Neural progenitor cell (in vitro differentiated cells): Measurements from ENCODE around the gene SLFN12L. TPM values are rescaled to one million over a fixed set of nuclear protein-coding genes. Genes with fewer than 3 reads are reported as not detected.

Experiments used
- DNase-seq: peaks from one replicate; pipeline ENCODE4 v3.0.0-alpha.2; 2016; ENCODE audit warnings: low spot score
- H2AFZ ChIP-seq: fragments of 200-600 bp; sonication (generic); replicated peaks from 2 replicates; pipeline ENCODE4 v1.6.1; 2016; ENCODE audit warnings: antibody characterized with exemption
- H3F3A ChIP-seq: fragments of 200-600 bp; sonication (generic); 2 replicates; pipeline ENCODE4 v1.6.1; 2016; ENCODE audit warnings: antibody characterized with exemption, low read depth
- H3K27ac ChIP-seq: fragments of 200-600 bp; sonication (generic); 2 replicates; pipeline ENCODE4 v1.5.1; 2016; ENCODE audit warnings: mild to moderate bottlenecking
- H3K27me3 ChIP-seq: fragments of 200-600 bp; sonication (generic); 2 replicates; pipeline ENCODE4 v1.6.1; 2016; ENCODE audit warnings: mild to moderate bottlenecking, moderate library complexity
- H3K36me3 ChIP-seq: fragments of 200-600 bp; sonication (generic); 2 replicates; pipeline ENCODE4 v1.5.1; 2016
- H3K4me1 ChIP-seq: fragments of 200-600 bp; sonication (generic); 2 replicates; pipeline ENCODE4 v1.6.1; 2016; ENCODE audit warnings: mixed run types
- H3K4me2 ChIP-seq: fragments of 200-600 bp; sonication (generic); 2 replicates; pipeline ENCODE4 v1.6.1; 2016
- H3K4me3 ChIP-seq: fragments of 200-600 bp; sonication (generic); 2 replicates; pipeline ENCODE4 v1.5.1; 2016
- H3K79me2 ChIP-seq: fragments of 200-600 bp; sonication (generic); 2 replicates; pipeline ENCODE4 v1.6.1; 2016; ENCODE audit warnings: low read depth
- H3K9ac ChIP-seq: fragments of 200-600 bp; sonication (generic); 2 replicates; pipeline ENCODE4 v1.6.1; 2016
- H3K9me3 ChIP-seq: fragments of 200-600 bp; sonication (generic); 2 replicates; pipeline ENCODE4 v1.5.1; 2016; ENCODE audit warnings: low read depth
- H4K20me1 ChIP-seq: fragments of 200-600 bp; sonication (generic); 2 replicates; pipeline ENCODE4 v1.6.1; 2016; ENCODE audit warnings: low read depth
- H3K27ac Mint-ChIP-seq: 3 replicates; pipeline ENCODE4 v1.8.0; 2021; ENCODE audit warnings: mixed read lengths
- H3K27me3 Mint-ChIP-seq: 2 replicates; pipeline ENCODE4 v1.8.0; 2022; ENCODE audit warnings: low read depth, mild to moderate bottlenecking, inconsistent platforms, moderate library complexity, mixed read lengths; ENCODE audit not compliant: insufficient read depth
- H3K36me3 Mint-ChIP-seq: 3 replicates; pipeline ENCODE4 v1.8.0; 2021; ENCODE audit warnings: mixed read lengths
- H3K4me1 Mint-ChIP-seq: 3 replicates; pipeline ENCODE4 v1.8.0; 2021; ENCODE audit warnings: mixed read lengths
- H3K4me3 Mint-ChIP-seq: 3 replicates; pipeline ENCODE4 v1.8.0; 2021; ENCODE audit warnings: mild to moderate bottlenecking, moderate library complexity, mixed read lengths
- H3K9me3 Mint-ChIP-seq: 3 replicates; pipeline ENCODE4 v1.8.0; 2020; ENCODE audit warnings: mixed read lengths
- EZH2 ChIP-seq: fragments of 200-600 bp; sonication (generic); IDR thresholded peaks from 2 replicates; pipeline ENCODE4 v1.6.1; 2017; ENCODE audit warnings: antibody characterized with exemption, mild to moderate bottlenecking, moderate library complexity
- EZH2phosphoT487 ChIP-seq: fragments of 200-600 bp; sonication (generic); IDR thresholded peaks from 2 replicates; pipeline ENCODE4 v1.6.1; 2017; ENCODE audit warnings: antibody characterized with exemption
- small RNA-seq: library from RNA; depleted of rRNA; stranded (forward); fragments of <200 nt; gene quantifications from one replicate; pipeline ENCODE3, GENCODE V24; 2015
- total RNA-seq: library from RNA; depleted of rRNA; stranded (reverse); fragments of >200 nt; gene quantifications from 2 replicates; pipeline ENCODE4 v1.2.3, GENCODE V29; 2015; ENCODE audit warnings: low replicate concordance
- TF ChIP-seq, protein P1 (sequence below): fragments of 200-600 bp; sonication (generic); IDR thresholded peaks from 2 replicates; pipeline ENCODE4 v1.5.1; 2017; ENCODE audit warnings: antibody characterized with exemption, mild to moderate bottlenecking

SLFN12L gene
- total RNA-seq, 1 donor from 2014 or later = not detected

DNA sequence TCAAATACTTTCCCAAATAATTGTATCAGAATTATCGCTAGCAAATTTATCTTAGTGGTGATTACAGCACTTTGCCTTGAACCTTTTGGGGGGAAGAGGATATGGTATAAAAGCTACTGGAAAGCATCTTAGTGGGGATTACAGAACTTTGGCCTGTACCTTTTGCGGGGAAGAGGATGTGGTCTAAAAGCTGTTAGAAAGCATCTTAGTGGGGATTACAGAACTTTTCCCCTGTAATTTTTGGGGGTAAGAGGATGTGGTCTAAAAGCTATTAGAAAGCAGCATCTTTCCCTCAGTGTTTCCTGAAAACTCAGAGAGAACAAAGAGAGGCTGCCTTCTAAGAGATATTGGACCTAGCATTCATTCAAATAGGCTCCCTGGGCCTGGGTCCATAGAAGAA is 109.2 kb downstream of the SLFN12L start:
- Histone ChIP-seq H3K27ac (no peak overlapping the region), H3K4me3 (no peak overlapping the region), H3K9me3 (no peaks in the 10 kb centered on the region), H3K27me3 (no peaks in the 10 kb centered on the region), H3K79me2 (no peaks in the 10 kb centered on the region), H3K36me3 (no peaks in the 10 kb centered on the region), H3K9ac (no peak overlapping the region), H4K20me1 (no peaks in the 10 kb centered on the region), H3F3A (no peaks in the 10 kb centered on the region), H3K4me1 (peaks cover 4% of the 10 kb centered on the region), H3K4me2 (no peak overlapping the region), H2AFZ (no peak overlapping the region)
- Mint-ChIP-seq H3K4me3 (no peak overlapping the region), H3K27ac (no peak overlapping the region), H3K4me1 (peaks cover 15% of the 10 kb centered on the region), H3K36me3 (no peaks in the 10 kb centered on the region), H3K27me3 (peaks cover 4% of the 10 kb centered on the region), H3K9me3 (peaks cover 12% of the 10 kb centered on the region)
- TF ChIP-seq, protein P1, sequence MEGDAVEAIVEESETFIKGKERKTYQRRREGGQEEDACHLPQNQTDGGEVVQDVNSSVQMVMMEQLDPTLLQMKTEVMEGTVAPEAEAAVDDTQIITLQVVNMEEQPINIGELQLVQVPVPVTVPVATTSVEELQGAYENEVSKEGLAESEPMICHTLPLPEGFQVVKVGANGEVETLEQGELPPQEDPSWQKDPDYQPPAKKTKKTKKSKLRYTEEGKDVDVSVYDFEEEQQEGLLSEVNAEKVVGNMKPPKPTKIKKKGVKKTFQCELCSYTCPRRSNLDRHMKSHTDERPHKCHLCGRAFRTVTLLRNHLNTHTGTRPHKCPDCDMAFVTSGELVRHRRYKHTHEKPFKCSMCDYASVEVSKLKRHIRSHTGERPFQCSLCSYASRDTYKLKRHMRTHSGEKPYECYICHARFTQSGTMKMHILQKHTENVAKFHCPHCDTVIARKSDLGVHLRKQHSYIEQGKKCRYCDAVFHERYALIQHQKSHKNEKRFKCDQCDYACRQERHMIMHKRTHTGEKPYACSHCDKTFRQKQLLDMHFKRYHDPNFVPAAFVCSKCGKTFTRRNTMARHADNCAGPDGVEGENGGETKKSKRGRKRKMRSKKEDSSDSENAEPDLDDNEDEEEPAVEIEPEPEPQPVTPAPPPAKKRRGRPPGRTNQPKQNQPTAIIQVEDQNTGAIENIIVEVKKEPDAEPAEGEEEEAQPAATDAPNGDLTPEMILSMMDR = no peak
- TF ChIP-seq EZH2 (no peak), EZH2phosphoT487 (no peak)
- DNase-seq = no peak

DNA sequence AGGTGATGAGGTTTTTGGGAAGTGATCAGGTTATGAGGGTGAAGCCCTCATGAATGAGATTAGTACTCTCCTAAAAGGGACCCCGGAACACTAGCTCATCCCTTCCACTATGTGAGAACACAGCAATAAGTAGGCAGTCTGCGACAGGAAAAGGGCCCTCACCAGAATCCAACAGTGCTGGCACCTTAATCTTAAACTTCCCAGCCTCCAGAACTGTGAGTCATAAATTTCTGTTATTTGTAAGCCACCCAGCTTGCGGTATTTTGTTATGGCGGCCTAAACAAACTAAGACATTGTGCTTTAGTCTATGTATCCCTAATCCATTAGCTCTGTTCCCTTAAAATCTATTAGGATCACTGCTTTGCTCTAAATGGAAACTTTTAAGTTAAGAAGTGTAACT is 113.7 kb downstream of the SLFN12L start:
- Histone ChIP-seq H3K4me2 (no peak overlapping the region), H3K9me3 (no peaks in the 10 kb centered on the region), H3K27me3 (no peaks in the 10 kb centered on the region), H3K27ac (no peak overlapping the region), H3K79me2 (no peaks in the 10 kb centered on the region), H3K4me1 (no peaks in the 10 kb centered on the region), H3F3A (no peaks in the 10 kb centered on the region), H3K9ac (no peak overlapping the region), H3K36me3 (no peaks in the 10 kb centered on the region), H4K20me1 (no peaks in the 10 kb centered on the region), H2AFZ (no peak overlapping the region), H3K4me3 (no peak overlapping the region)
- peaks cover 2% of the 10 kb centered on the region for H3K36me3 Mint-ChIP-seq
- no peak overlapping the region for H3K4me3 Mint-ChIP-seq
- DNase-seq = no peak
- TF ChIP-seq EZH2phosphoT487 = no peak
- no peak for TF ChIP-seq EZH2
- TF ChIP-seq, protein P1 = no peak
- H3K27ac Mint-ChIP-seq = no peak overlapping the region
- H3K27me3 Mint-ChIP-seq = peaks cover 4% of the 10 kb centered on the region
- no peaks in the 10 kb centered on the region for H3K4me1 Mint-ChIP-seq
- no peaks in the 10 kb centered on the region for H3K9me3 Mint-ChIP-seq

Small RNA genes lying within 50 kb of the gene (small RNA-seq; reads per million reads assigned to genes)
- gene AC015911.1 (not detected), gene SNORD7 (57.6 reads per million, percentile 98 among the genes with 10 or more reads in this experiment)

Other genes starting within 250 kb of the SLFN12L start
- 0.02 and 0.71 TPM in 2 replicates for gene SLFN11, start 164.1 kb downstream of the SLFN12L start, total RNA-seq
- 6.8 and 7.2 TPM in 2 replicates for gene SLFN12, start 105.2 kb downstream of the SLFN12L start, total RNA-seq
- gene SLFN13, start 88.9 kb downstream of the SLFN12L start, total RNA-seq = 0.31 and 0.88 TPM in 2 replicates
- not detected in 2 replicates for gene SLFN14, start 23.1 kb upstream of the SLFN12L start, total RNA-seq
- gene PEX12, start 40.9 kb upstream of the SLFN12L start, total RNA-seq = 6.5 and 7.0 TPM in 2 replicates
- 120 and 125 TPM in 2 replicates for gene AP2B1, start 49.6 kb upstream of the SLFN12L start, total RNA-seq
- gene RASL10B, start 194.0 kb upstream of the SLFN12L start, total RNA-seq = 4.8 and 14.5 TPM in 2 replicates
- 0.09 TPM in 1 of 2 replicates, not detected in the other for gene GAS2L2, start 215.6 kb upstream of the SLFN12L start, total RNA-seq
- not detected in 2 replicates for gene C17orf50, start 223.2 kb upstream of the SLFN12L start, total RNA-seq